Measurements from ENCODE around the gene GSK3B. TPM values are rescaled to one million over a fixed set of nuclear protein-coding genes. Genes with fewer than 3 reads are reported as not detected.

Gene GSK3B
- polyA plus RNA-seq, 3 donors = 41.2 to 47.6 (median 44.2) TPM

- no peak for DNase-seq
Measured at GRCh38 chr3:119826711-119827608, 267.3 kb downstream of the GSK3B start.

- DNase-seq = no peak
Measured at GRCh38 chr3:119825820-119826219, 268.4 kb downstream of the GSK3B start.

- DNase-seq = no peak
Measured at GRCh38 chr3:119819806-119820205, 274.4 kb downstream of the GSK3B start.

GRCh38 chr3:119818937-119819336 lies 275.3 kb downstream of the GSK3B start:
- DNase-seq = no peak

GRCh38 chr3:119817583-119818363 lies 276.5 kb downstream of the GSK3B start:
- no peak for DNase-seq

- DNase-seq = no peak
Measured at GRCh38 chr3:119817071-119817470, 277.2 kb downstream of the GSK3B start.

- DNase-seq = no peak
Measured at GRCh38 chr3:119815716-119816115, 278.5 kb downstream of the GSK3B start.

- no peak for DNase-seq
Measured at GRCh38 chr3:119812491-119813058, 281.7 kb downstream of the GSK3B start.

GRCh38 chr3:119810018-119810435 lies 284.2 kb downstream of the GSK3B start:
- peak; percentile 27 for DNase-seq

GRCh38 chr3:119809249-119810017 lies 284.8 kb downstream of the GSK3B start:
- no peak for DNase-seq

GRCh38 chr3:119808843-119809242 lies 285.4 kb downstream of the GSK3B start:
- DNase-seq = no peak

- DNase-seq = no peak
Measured at GRCh38 chr3:119808244-119808643, 286.0 kb downstream of the GSK3B start.

GRCh38 chr3:119800844-119801243 lies 293.4 kb downstream of the GSK3B start:
- no peak for DNase-seq

GRCh38 chr3:119796785-119797184 lies 297.5 kb downstream of the GSK3B start:
- no peak for DNase-seq

GRCh38 chr3:119796368-119796767 lies 297.9 kb downstream of the GSK3B start:
- DNase-seq = no peak

GRCh38 chr3:119795849-119796248 lies 298.4 kb downstream of the GSK3B start:
- DNase-seq = no peak

- DNase-seq = no peak
Measured at GRCh38 chr3:119794971-119795612, 299.2 kb downstream of the GSK3B start.

- no peak for DNase-seq
Measured at GRCh38 chr3:119794401-119794800, 299.8 kb downstream of the GSK3B start.

- DNase-seq = no peak
Measured at GRCh38 chr3:119792270-119792669, 302.0 kb downstream of the GSK3B start.

GRCh38 chr3:119790369-119790768 lies 303.9 kb downstream of the GSK3B start:
- no peak for DNase-seq

- no peak for DNase-seq
Measured at GRCh38 chr3:119786409-119786808, 307.8 kb downstream of the GSK3B start.

All from renal pelvis (tissue), 4 donors.